ENCODE data around the gene GLI3.

GLI3 gene

DNA sequence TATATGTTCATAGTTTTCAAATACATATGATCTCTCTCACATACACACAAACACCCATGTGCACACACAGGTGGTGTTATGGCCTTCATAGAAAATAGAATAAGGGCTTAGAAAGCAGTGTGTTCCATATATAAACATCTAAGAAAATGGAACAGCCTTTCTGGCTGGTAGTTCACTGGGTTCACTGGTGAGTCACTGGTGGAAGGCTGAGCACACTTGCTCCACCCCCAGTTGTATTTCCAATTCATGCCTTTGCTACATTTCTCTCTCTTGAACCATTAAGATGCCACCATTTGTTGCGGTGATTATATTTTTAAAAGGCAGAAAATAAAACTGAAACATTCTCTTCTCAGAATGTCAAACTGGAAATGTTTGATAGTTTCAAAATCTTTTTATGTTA is 252.1 kb downstream of the GLI3 start:
- no peak for DNase-seq

- no peak for DNase-seq
These were observed 255.7 kb downstream of the GLI3 start for GRCh38 chr7:41981046-41982040.

DNA sequence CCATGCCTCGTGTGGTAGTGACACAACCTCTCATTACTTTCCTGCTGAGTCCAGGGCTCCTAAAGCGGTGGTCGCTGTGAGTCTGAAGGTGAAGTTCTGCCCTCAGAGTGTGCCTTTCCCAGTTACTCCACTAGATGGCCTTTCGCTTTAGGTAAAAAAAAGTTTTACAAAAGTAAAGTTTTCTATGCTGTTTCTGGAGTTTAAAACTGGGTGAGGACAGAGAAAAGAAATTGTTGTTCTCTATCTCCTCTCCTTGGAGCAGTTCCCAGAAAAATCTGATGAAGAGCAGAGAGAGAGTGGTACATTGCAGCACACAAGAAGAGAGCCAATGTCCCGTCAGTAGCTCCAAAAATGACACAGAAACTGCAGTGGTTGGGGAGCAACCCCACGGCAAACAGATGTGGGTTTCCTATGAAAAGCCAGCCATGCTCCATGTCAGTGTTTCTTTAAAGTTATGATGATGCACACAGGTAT is 257.1 kb downstream of the GLI3 start:
- no peak for DNase-seq

DNA sequence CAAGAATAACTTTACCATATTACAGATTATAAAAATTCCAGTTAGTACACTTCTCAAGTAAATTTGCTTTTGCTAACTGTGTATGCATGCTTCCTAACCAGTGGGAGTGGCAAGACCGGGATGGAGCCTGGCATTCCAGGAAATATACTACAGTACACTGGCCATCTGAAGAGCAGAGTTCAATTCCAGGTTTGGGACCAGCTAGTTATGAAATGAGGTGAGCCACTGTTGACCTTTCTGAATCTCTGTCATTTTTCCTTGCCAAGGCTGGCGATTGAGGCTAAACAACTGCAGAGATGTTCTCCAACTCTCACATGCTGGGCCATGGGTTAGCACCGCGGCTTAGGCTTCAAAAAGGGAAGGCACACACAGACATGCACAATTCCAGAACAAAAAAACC is 258.2 kb downstream of the GLI3 start:
- no peak for DNase-seq

GRCh38 chr7:41977661-41978060 is 259.3 kb downstream of the GLI3 start:
- no peak for DNase-seq

GRCh38 chr7:41977151-41977651 is 259.8 kb downstream of the GLI3 start:
- DNase-seq, result peak; percentile 32

DNA sequence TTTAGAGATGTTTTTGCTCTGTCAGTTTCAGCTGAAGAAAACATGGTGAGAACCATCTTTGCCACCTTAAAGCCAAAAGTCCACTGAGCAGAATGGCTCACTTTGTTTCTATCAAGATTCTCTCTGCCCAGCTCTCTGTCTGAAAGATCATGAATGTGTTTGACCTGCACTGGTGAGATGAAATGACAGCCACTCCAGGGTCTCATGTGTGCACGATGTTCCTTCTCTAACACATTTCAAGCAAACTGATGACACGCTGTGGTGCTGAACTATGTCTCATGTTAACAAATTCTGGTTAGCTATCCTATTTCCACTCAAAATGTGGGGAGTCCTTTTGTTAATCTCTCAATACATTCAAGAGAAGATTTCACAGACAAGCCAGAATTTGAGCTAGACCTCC is 260.6 kb downstream of the GLI3 start:
- no peak for DNase-seq

DNA sequence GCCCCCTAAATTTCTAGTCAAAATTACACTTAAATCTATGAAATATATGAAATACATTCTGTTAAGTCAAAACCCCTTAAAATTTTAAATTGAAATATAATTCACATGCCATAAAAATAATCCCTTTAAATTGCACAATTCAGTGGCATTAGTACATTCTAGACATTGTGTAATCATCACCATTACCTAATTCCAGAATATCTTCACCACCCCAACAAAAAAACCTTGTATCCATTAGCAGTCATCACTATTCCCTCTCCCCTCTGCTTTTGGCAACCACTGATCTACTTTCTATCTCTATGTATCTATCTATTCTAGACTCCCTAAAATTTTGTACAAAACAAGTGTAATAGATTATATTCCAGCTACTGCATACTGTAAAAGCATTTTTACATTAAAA is 261.2 kb downstream of the GLI3 start:
- DNase-seq, result no peak

DNA sequence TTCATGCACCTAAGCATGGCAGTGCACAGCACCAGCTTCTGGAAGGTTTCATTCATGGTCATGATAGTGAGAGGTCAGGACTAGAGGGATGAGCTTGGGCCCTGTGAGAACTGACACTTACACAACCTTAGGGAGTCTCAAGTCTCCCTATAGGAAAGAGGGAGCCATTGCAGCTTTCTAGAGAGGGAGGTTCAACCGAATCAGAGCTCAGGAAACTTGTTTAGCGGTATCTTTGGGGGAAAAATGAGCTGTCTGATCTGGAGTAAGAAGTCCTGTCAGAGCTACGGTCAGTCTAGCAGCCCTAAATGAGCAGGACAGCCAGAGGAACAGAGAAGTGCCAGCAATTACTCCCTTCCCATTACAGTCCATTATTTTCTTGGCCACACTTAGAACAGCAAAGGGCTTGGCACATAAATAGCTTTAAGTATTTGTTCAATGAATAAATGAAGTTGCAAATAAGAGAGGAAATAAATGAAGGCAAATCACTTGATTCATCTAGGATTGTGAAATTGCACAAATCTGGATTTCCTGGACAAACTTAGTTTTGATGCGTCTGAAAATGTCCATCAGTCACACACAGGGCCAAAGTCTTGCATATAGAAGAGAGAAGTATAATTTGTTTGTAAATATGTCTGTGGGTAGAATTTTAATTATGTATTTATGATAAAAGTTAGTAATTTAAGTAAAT is 262.0 kb downstream of the GLI3 start:
- DNase-seq, result no peak

DNA sequence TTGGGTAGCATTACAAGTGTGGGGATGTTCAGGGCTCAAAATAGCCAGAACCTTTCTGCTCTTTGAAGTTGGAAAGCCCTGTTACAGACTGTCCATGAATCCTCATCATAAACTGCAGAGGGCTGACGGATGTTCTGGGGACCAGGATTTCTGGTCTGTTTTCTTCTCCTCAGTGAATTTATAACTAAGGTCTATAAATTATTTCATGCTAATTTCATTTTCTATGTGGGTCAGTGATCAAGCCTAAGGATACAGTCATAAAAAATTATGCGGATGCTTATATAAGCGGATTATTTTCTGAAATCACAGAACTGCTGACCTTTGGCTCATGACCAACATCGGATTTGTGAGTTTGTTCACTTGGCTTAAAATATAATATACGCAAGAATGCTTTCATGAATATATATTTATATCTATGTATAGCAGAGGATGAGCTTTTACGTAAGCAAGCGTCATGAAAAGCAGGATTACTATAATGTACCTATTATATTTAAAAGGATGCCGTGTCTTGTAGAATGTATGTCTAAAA is 263.7 kb downstream of the GLI3 start:
- no peak for DNase-seq

- no peak for DNase-seq
These were observed 264.2 kb downstream of the GLI3 start for GRCh38 chr7:41972776-41973175.

DNA sequence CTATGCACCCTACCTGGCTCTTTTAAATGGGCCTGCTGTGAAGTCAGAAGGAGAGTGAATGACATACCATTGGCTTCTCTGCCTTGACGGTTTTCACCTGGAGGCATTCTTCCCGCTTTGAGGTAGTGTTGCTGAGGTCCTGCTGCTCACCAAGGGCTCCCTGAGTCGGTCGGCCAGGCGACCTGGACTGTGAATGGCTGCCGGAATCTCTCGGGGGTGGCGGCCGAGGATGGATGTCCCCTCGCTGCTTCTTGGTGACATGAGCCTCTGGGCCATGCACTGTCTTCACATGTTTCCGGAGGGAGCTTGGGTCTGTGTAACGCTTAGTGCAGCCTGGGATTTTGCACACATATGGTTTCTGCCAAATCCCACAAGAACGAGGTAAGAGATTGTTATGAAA is 264.7 kb downstream of the GLI3 start:
- no peak for DNase-seq

- no peak for DNase-seq
These were observed 265.3 kb downstream of the GLI3 start for GRCh38 chr7:41971640-41972187.

DNA sequence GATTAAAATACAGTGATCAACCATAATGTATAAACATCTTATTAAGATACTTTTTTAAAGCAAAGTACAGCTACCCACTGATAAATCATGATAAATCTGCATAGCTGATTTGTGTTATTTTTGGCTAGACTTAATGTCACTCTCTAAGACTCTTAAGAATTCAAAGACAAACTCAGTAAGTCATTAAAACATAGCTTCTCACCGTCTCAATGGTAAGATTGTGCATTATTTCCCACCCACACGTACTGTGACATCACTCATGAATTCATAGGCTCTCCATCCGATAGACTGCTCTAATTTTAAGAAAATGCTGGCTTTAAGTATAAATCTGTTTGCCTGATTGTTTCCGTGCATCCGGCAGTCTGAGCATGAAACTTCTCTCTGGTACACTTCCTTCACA is 266.1 kb downstream of the GLI3 start:
- DNase-seq, result no peak

- DNase-seq, result no peak
These were observed 267.4 kb downstream of the GLI3 start for GRCh38 chr7:41969561-41970105.

DNA sequence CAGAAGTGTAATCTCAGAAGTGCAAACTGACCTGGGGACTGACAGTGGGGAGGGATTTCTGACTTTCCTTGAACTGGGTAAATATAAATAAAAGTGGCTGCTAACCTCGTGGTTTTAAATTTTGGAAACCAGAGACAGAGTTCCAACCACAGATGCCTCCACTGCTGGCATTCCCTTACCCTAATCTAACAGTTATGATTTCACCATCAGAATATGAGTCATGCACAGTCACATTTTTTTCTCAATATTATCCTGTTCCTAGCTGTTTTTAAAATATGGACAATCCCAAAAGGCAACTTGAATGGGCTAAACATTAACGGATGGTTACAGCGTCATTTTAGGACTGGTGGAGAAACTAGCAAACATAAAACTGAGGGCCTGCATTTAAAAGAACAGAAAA is 269.9 kb downstream of the GLI3 start:
- DNase-seq, result no peak

DNA sequence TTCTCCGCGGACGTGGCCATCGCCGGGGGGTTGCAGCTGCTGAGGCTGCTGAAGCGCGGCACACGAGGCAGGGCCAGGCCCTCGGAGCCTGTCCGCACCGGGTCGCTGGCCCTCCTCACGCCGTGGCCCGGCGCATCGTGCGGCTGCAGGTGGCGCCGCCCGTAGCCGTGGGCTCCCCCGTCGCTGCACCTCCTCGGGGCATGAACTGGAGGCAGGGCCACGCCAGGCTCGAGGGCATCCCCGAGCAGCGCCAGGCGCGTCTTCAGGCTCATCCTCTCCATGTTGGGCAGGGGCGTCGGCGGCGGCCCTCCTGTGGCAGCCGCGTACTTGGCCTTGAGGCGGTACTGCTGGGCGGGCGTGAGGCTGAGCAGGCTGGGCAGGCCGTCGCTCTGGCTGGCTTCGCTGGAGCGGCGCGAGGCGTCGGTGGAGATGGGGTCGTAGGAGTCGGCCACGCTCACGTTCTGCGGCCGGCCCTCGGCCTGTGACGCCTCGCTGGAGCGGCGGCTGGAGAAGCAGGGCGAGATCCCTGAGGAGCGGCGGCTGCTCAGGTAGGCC is 271.0 kb downstream of the GLI3 start:
- no peak for DNase-seq

DNA sequence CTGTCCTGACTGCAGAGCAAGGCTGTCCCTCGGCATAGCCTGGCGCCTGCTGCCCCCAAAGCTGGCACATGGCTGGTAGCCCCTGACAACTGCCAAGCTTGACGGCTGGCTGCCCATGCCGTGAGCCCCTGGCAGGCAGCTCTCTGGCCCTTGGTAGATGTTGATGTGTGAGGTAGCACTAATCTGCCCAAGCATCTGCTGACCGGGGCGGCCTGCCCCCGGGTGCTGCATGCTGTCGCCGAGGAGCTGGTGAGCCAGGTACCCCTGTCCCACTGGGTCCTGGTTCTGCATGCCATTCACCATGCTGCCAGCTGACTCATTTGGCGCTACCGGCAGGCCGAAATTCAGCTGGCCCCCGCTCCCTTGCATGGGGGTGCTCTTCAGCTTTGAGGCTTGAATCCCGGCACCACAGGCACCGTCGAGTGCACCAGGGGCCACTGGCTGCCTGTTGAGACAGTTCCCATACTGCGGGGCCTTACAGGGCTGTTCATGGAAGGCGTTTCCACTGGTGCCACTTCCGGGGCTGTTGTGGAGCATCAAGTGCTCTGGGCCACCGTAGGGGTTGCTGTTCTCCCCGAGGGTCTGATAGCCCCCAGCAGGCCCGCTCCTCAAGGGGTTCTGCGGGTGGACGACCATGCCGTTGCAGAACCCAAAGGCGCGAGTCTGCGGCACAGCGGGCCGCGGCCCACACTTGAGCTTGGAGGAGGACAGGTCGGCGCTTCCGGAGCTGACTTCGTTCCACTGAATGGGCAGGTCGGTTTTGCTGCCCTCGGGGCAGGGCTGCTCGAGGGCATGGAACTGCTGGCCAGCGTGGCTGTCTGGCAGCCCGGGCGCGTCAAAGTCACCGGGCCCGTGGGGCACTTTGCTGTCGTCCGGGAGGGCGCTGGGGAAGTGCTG is 271.9 kb downstream of the GLI3 start:
- DNase-seq, result no peak

DNA sequence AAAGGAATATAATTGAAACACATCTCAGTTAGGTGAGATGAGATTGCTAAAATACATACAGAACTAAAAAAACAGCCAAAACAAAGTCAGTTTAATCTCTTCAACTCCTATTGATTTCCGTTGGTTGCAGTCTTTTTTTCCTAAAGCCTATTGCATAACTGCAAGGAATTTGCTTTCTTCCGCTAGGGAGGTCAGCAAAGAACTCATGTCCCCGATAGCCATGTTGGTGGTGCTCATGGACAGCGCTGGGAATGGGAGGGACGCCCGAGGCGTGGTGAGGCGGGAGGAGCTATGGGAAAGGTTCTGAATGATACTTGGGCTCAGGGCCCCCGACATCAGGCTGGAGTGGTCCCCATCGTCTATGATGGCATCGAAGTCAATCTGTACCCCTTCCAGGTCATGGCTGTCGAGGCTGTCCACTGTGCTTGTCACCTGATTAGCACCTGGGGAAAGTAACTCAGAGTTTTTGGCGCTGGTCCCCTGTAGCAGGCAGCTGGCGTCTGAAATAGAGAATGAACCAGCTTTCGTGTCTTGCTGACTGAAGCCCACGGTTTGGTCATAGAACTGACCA is 272.7 kb downstream of the GLI3 start:
- DNase-seq, result no peak

GRCh38 chr7:41956705-41957104 is 280.3 kb downstream of the GLI3 start:
- no peak for DNase-seq
